GM23338 (cell line): ENCODE results near the gene PPIL1. TPM values are rescaled to one million over a fixed set of nuclear protein-coding genes. Genes with fewer than 3 reads are reported as not detected.
"Not testable (repeated sequence)": the region's sequence is repeated elsewhere in the genome, so short reads cannot be mapped to it uniquely, and the experiment has no call there.

Experiments used
- ATAC-seq: fragments of 200-7000 bp; cut with Tn5 transposase; 3 replicates; pipeline ENCODE4 v1.9.1; 2020
- DNase-seq: peaks from one replicate; pipeline ENCODE4 v3.0.0-alpha.2; 2015; ENCODE audit warnings: low spot score
- H2AFZ ChIP-seq: fragments of 200-600 bp; sonication (generic); 2 replicates; pipeline ENCODE4 v1.8.0; 2016; ENCODE audit warnings: antibody characterized with exemption, mild to moderate bottlenecking, moderate library complexity
- H3F3A ChIP-seq: fragments of 200-600 bp; sonication (generic); replicated peaks from 2 replicates; pipeline ENCODE4 v1.8.0; 2017; ENCODE audit warnings: antibody characterized with exemption, mixed run types, low read depth
- H3K27ac ChIP-seq: fragments of 200-600 bp; sonication (generic); 2 replicates; pipeline ENCODE4 v1.6.1; 2016; ENCODE audit warnings: low read depth
- H3K27me3 ChIP-seq: fragments of 200-600 bp; sonication (generic); 2 replicates; pipeline ENCODE4 v1.8.0; 2016; ENCODE audit warnings: mild to moderate bottlenecking, mixed run types, moderate library complexity; ENCODE audit not compliant: insufficient read depth
- H3K36me3 ChIP-seq: fragments of 200-600 bp; sonication (generic); 2 replicates; pipeline ENCODE4 v1.8.0; 2016; ENCODE audit warnings: mild to moderate bottlenecking; ENCODE audit not compliant: insufficient read depth
- H3K4me1 ChIP-seq: fragments of 200-600 bp; sonication (generic); 2 replicates; pipeline ENCODE4 v1.8.0; 2016; ENCODE audit warnings: mild to moderate bottlenecking, moderate library complexity; ENCODE audit not compliant: insufficient read depth
- H3K4me2 ChIP-seq: fragments of 200-600 bp; sonication (generic); 2 replicates; pipeline ENCODE4 v1.7.1; 2017; ENCODE audit warnings: mixed run types
- H3K4me3 ChIP-seq: fragments of 200-600 bp; sonication (generic); 2 replicates; pipeline ENCODE4 v1.6.1; 2016; ENCODE audit warnings: mixed run types
- H3K79me2 ChIP-seq: fragments of 200-600 bp; sonication (generic); replicated peaks from 2 replicates; pipeline ENCODE4 v1.8.0; 2017; ENCODE audit warnings: mild to moderate bottlenecking; ENCODE audit not compliant: insufficient read depth
- H3K9me2 ChIP-seq: fragments of 200-600 bp; sonication (generic); 2 replicates; pipeline ENCODE4 v1.8.0; 2017; ENCODE audit not compliant: insufficient read depth
- H4K20me1 ChIP-seq: fragments of 200-600 bp; sonication (generic); replicated peaks from 2 replicates; pipeline ENCODE4 v1.8.0; 2017; ENCODE audit warnings: mild to moderate bottlenecking; ENCODE audit not compliant: insufficient read depth
- H3K27ac Mint-ChIP-seq: 2 replicates; pipeline ENCODE4 v1.8.0; 2020; ENCODE audit warnings: inconsistent platforms, mild to moderate bottlenecking, moderate library complexity, mixed read lengths
- H3K27me3 Mint-ChIP-seq: 3 replicates; pipeline ENCODE4 v1.8.0; 2022; ENCODE audit warnings: low read depth, mild to moderate bottlenecking, moderate library complexity, mixed read lengths, inconsistent platforms; ENCODE audit not compliant: insufficient read depth, poor library complexity
- H3K36me3 Mint-ChIP-seq: 3 replicates; pipeline ENCODE4 v1.8.0; 2021; ENCODE audit warnings: low read depth, mild to moderate bottlenecking, inconsistent platforms, moderate library complexity, mixed read lengths
- H3K4me1 Mint-ChIP-seq: 3 replicates; pipeline ENCODE4 v1.8.0; 2020; ENCODE audit warnings: mild to moderate bottlenecking, inconsistent platforms, mixed read lengths
- H3K4me3 Mint-ChIP-seq: 3 replicates; pipeline ENCODE4 v1.8.0; 2021; ENCODE audit warnings: moderate library complexity, mild to moderate bottlenecking, inconsistent platforms, mixed read lengths
- H3K9me3 Mint-ChIP-seq: 3 replicates; pipeline ENCODE4 v1.8.0; 2020; ENCODE audit warnings: moderate library complexity, mild to moderate bottlenecking, inconsistent platforms, mixed read lengths
- CREB1 ChIP-seq: fragments of 250-450 bp; sonication (Bioruptor Pico); IDR thresholded peaks from 2 replicates; pipeline ENCODE4 v1.5.0; 2020; ENCODE audit warnings: low read depth, mild to moderate bottlenecking, moderate library complexity
- ETS1 ChIP-seq: IDR thresholded peaks from 2 replicates; pipeline ENCODE4 v1.6.1; 2016; ENCODE audit warnings: antibody characterized with exemption
- EZH2phosphoT487 ChIP-seq: fragments of 200-600 bp; sonication (generic); IDR thresholded peaks from one replicate; pipeline ENCODE4 v1.8.1; 2018; ENCODE audit warnings: antibody characterized with exemption; ENCODE audit not compliant: unreplicated experiment
- ZNF331 ChIP-seq: fragments of 250-450 bp; sonication (Bioruptor Pico); IDR thresholded peaks from 2 replicates; pipeline ENCODE4 v1.5.0; 2020; ENCODE audit warnings: low read depth, mild to moderate bottlenecking, moderate library complexity
- ZNF462 ChIP-seq: fragments of 250-450 bp; sonication (Bioruptor Pico); IDR thresholded peaks from 2 replicates; pipeline ENCODE4 v1.5.0; 2020; ENCODE audit warnings: mild to moderate bottlenecking, moderate library complexity
- polyA plus RNA-seq: library from polyadenylated mRNA; unstranded; fragments of >200 nt; fragmentation: Nextera tagmentation; extraction: Ambion mirVana; gene quantifications from 2 replicates; pipeline ENCODE4 v1.2.1, GENCODE V29; 2016
- total RNA-seq: library from RNA; depleted of rRNA; stranded (reverse); fragments of >200 nt; shearing (Covaris generic); gene quantifications from 2 replicates; pipeline ENCODE4 v1.2.3, GENCODE V29; 2014

PPIL1 gene
- total and polyA plus RNA-seq, 2 experiments from 2014 or later, result 57.3 to 79.4 TPM

DNA sequence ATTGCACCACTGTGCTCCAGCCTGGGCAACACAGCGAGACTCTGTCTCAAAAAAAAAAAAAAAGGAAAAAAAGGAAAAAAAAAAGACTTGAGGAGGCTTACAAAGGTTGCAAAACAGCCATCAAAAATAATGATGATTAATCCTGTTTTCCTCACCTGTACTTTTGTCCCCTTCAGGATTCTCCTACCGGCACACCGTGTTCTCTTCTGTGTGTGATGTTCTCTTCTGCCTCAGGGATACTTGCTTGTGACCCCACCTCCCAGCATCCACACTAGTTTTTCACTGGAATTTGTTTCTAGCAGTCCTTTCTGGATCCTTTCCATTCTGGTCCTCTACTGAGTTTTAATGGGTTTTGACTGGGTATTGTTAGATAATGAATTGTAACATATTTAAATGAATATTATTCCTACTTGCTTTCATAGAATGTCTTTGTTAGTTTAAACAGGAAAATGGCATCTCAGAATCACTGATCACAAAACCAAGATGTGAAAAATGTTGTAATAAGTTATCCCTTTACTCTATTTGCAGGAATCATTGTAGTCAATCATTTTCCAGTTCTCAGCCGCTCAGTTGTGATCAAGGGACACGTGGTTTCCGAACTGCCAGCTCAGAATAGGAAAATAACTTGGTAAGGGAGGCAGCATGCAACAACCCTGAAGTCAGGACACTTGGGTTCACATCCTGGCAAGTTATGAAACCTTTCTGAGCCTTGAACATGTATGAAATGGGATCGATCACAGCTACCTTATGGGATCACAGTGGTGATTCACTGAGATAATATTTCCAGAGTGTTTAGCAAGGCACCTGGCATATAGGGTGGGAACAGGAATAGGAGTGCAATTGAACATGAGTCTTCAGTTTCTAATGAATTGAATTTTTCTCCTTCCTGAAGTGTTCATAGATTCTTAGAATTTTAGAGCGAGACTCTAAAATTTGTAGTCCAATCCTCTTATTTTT is 19.7 kb upstream of the PPIL1 start (continued):
- TF ChIP-seq ZNF462 (CRISPR knock-in tag) (no peak), ETS1 (no peak), CREB1 (no peak), ZNF331 (CRISPR knock-in tag) (no peak), EZH2phosphoT487 (no peak)

DNA sequence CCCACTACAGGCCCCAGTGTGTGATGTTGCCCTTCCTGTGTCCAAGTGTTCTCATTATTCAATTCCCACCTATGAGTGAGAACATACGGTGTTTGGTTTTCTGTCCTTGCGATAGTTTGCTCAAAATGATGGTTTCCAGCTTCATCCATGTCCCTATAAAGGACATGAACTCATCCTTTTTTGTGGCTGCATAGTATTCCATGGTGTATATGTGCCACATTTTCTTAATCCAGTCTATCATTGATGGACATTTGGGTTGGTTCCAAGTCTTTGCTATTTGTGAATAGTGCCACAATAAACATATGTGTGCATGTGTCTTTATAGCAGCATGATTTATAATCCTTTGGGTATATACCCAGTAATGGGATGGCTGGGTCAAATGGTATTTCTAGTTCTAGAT is 16.6 kb upstream of the PPIL1 start:
- H3K27ac Mint-ChIP-seq, H3F3A ChIP-seq, H3K27ac ChIP-seq, H4K20me1 ChIP-seq, H3K4me2 ChIP-seq, H3K4me3 Mint-ChIP-seq, H3K27me3 Mint-ChIP-seq, H3K79me2 ChIP-seq, H3K9me2 ChIP-seq, H3K36me3 Mint-ChIP-seq, H3K4me1 Mint-ChIP-seq, DNase-seq, H2AFZ ChIP-seq, H3K27me3 ChIP-seq, H3K4me1 ChIP-seq, H3K9me3 Mint-ChIP-seq, ATAC-seq, H3K36me3 ChIP-seq, H3K4me3 ChIP-seq: not testable (repeated sequence)
